GM23338 (cell line): ENCODE data around the gene DMBT1. TPM values are rescaled to one million over a fixed set of nuclear protein-coding genes. Genes with fewer than 3 reads are reported as not detected.

ENCODE experiments used
- ATAC-seq: fragments of 200-7000 bp; cut with Tn5 transposase; 3 replicates; pipeline ENCODE4 v1.9.1; 2020
- DNase-seq: peaks from one replicate; pipeline ENCODE4 v3.0.0-alpha.2; 2015; ENCODE audit warnings: low spot score
- H2AFZ ChIP-seq: fragments of 200-600 bp; sonication (generic); 2 replicates; pipeline ENCODE4 v1.8.0; 2016; ENCODE audit warnings: antibody characterized with exemption, mild to moderate bottlenecking, moderate library complexity
- H3F3A ChIP-seq: fragments of 200-600 bp; sonication (generic); replicated peaks from 2 replicates; pipeline ENCODE4 v1.8.0; 2017; ENCODE audit warnings: antibody characterized with exemption, mixed run types, low read depth
- H3K27ac ChIP-seq: fragments of 200-600 bp; sonication (generic); 2 replicates; pipeline ENCODE4 v1.6.1; 2016; ENCODE audit warnings: low read depth
- H3K27me3 ChIP-seq: fragments of 200-600 bp; sonication (generic); 2 replicates; pipeline ENCODE4 v1.8.0; 2016; ENCODE audit warnings: mild to moderate bottlenecking, mixed run types, moderate library complexity; ENCODE audit not compliant: insufficient read depth
- H3K36me3 ChIP-seq: fragments of 200-600 bp; sonication (generic); 2 replicates; pipeline ENCODE4 v1.8.0; 2016; ENCODE audit warnings: mild to moderate bottlenecking; ENCODE audit not compliant: insufficient read depth
- H3K4me1 ChIP-seq: fragments of 200-600 bp; sonication (generic); 2 replicates; pipeline ENCODE4 v1.8.0; 2016; ENCODE audit warnings: mild to moderate bottlenecking, moderate library complexity; ENCODE audit not compliant: insufficient read depth
- H3K4me2 ChIP-seq: fragments of 200-600 bp; sonication (generic); 2 replicates; pipeline ENCODE4 v1.7.1; 2017; ENCODE audit warnings: mixed run types
- H3K4me3 ChIP-seq: fragments of 200-600 bp; sonication (generic); 2 replicates; pipeline ENCODE4 v1.6.1; 2016; ENCODE audit warnings: mixed run types
- H3K79me2 ChIP-seq: fragments of 200-600 bp; sonication (generic); replicated peaks from 2 replicates; pipeline ENCODE4 v1.8.0; 2017; ENCODE audit warnings: mild to moderate bottlenecking; ENCODE audit not compliant: insufficient read depth
- H3K9me2 ChIP-seq: fragments of 200-600 bp; sonication (generic); 2 replicates; pipeline ENCODE4 v1.8.0; 2017; ENCODE audit not compliant: insufficient read depth
- H4K20me1 ChIP-seq: fragments of 200-600 bp; sonication (generic); replicated peaks from 2 replicates; pipeline ENCODE4 v1.8.0; 2017; ENCODE audit warnings: mild to moderate bottlenecking; ENCODE audit not compliant: insufficient read depth
- H3K27ac Mint-ChIP-seq: 2 replicates; pipeline ENCODE4 v1.8.0; 2020; ENCODE audit warnings: inconsistent platforms, mild to moderate bottlenecking, moderate library complexity, mixed read lengths
- H3K27me3 Mint-ChIP-seq: 3 replicates; pipeline ENCODE4 v1.8.0; 2022; ENCODE audit warnings: low read depth, mild to moderate bottlenecking, moderate library complexity, mixed read lengths, inconsistent platforms; ENCODE audit not compliant: insufficient read depth, poor library complexity
- H3K36me3 Mint-ChIP-seq: 3 replicates; pipeline ENCODE4 v1.8.0; 2021; ENCODE audit warnings: low read depth, mild to moderate bottlenecking, inconsistent platforms, moderate library complexity, mixed read lengths
- H3K4me1 Mint-ChIP-seq: 3 replicates; pipeline ENCODE4 v1.8.0; 2020; ENCODE audit warnings: mild to moderate bottlenecking, inconsistent platforms, mixed read lengths
- H3K4me3 Mint-ChIP-seq: 3 replicates; pipeline ENCODE4 v1.8.0; 2021; ENCODE audit warnings: moderate library complexity, mild to moderate bottlenecking, inconsistent platforms, mixed read lengths
- H3K9me3 Mint-ChIP-seq: 3 replicates; pipeline ENCODE4 v1.8.0; 2020; ENCODE audit warnings: moderate library complexity, mild to moderate bottlenecking, inconsistent platforms, mixed read lengths
- CREB1 ChIP-seq: fragments of 250-450 bp; sonication (Bioruptor Pico); IDR thresholded peaks from 2 replicates; pipeline ENCODE4 v1.5.0; 2020; ENCODE audit warnings: low read depth, mild to moderate bottlenecking, moderate library complexity
- EZH2 ChIP-seq: fragments of 200-600 bp; sonication (generic); IDR thresholded peaks from one replicate; pipeline ENCODE4 v1.8.0; 2017; ENCODE audit warnings: antibody characterized with exemption, mild to moderate bottlenecking, low read depth; ENCODE audit not compliant: unreplicated experiment
- NANOG ChIP-seq: IDR thresholded peaks from 2 replicates; pipeline ENCODE4 v1.6.1; 2016; ENCODE audit warnings: antibody characterized with exemption, borderline replicate concordance
- POLR2AphosphoS5 ChIP-seq: IDR thresholded peaks from 2 replicates; pipeline ENCODE4 v1.6.1; 2016; ENCODE audit warnings: antibody characterized with exemption, low read depth
- STAT1 ChIP-seq: IDR thresholded peaks from one replicate; pipeline ENCODE4 v1.6.1; 2016; ENCODE audit warnings: antibody characterized with exemption; ENCODE audit not compliant: unreplicated experiment
- ZNF114 ChIP-seq: fragments of 250-450 bp; sonication (Bioruptor Pico); IDR thresholded peaks from 2 replicates; pipeline ENCODE4 v1.5.0; 2020; ENCODE audit warnings: mild to moderate bottlenecking, moderate library complexity
- ZNF331 ChIP-seq: fragments of 250-450 bp; sonication (Bioruptor Pico); IDR thresholded peaks from 2 replicates; pipeline ENCODE4 v1.5.0; 2020; ENCODE audit warnings: low read depth, mild to moderate bottlenecking, moderate library complexity
- polyA plus RNA-seq: library from polyadenylated mRNA; unstranded; fragments of >200 nt; fragmentation: Nextera tagmentation; extraction: Ambion mirVana; gene quantifications from 2 replicates; pipeline ENCODE4 v1.2.1, GENCODE V29; 2016
- total RNA-seq: library from RNA; depleted of rRNA; stranded (reverse); fragments of >200 nt; shearing (Covaris generic); gene quantifications from 2 replicates; pipeline ENCODE4 v1.2.3, GENCODE V29; 2014
- TF ChIP-seq, protein P1 (sequence below): fragments of 250-450 bp; sonication (Bioruptor Pico); IDR thresholded peaks from 2 replicates; pipeline ENCODE4 v1.5.0; 2020; ENCODE audit warnings: mild to moderate bottlenecking, moderate library complexity
- TF ChIP-seq, protein P2 (sequence below), 2 experiments: fragments of 200-600 bp in 1 of 2; sonication (generic) in 1 of 2; conservative IDR thresholded peaks; 2 replicates each; pipeline versions ENCODE4 v1.5.1 to v1.6.1; 2016 to 2017; ENCODE audit warnings: antibody characterized with exemption in 2 of 2, low read depth in 2 of 2, mild to moderate bottlenecking in 2 of 2, moderate library complexity in 1 of 2
- TF ChIP-seq, protein P3 (sequence below): IDR thresholded peaks from 2 replicates; pipeline ENCODE4 v1.6.1; 2016; ENCODE audit warnings: antibody characterized with exemption

DMBT1 gene
- total and polyA plus RNA-seq, 2 experiments from 2014 or later = 0.03 to 0.05 TPM

DNA sequence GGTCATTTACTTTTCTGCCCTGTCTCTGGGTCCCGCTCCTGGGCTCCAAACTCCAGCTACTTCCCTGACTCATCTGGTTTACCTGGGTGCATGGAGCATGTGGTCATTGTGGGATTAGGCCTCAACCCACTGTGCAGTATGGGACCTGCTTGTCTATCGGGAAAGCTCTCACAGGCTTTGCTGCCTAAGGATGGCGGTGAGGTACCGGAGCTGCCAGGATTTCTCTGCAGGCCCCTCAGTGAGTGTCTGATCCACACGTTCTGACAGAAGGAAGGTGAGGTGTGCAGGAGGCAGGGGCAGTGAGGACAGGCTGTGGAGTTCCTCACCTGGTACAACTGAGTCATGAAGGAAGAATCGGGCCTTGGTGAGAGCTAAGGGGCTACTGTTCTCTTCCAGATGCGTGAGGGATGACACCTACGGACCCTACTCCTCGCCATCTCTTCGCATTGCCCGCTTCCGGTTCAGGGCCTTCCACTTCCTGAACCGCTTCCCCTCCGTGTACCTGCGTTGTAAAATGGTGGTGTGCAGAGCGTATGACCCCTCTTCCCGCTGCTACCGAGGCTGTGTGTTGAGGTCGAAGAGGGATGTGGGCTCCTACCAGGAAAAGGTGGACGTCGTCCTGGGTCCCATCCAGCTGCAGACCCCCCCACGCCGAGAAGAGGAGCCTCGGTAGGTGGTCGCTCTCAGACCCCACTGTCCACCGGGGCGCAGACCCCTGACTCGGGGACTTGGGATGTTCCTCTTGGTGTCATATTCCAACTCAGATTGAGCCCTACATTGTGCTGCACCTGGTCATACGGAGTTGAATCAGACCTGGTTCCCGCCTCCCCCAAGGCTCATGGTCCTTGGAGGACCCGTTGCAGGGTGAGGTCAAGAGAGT is 82.4 kb downstream of the DMBT1 start (continued):
- TF ChIP-seq, protein P1, sequence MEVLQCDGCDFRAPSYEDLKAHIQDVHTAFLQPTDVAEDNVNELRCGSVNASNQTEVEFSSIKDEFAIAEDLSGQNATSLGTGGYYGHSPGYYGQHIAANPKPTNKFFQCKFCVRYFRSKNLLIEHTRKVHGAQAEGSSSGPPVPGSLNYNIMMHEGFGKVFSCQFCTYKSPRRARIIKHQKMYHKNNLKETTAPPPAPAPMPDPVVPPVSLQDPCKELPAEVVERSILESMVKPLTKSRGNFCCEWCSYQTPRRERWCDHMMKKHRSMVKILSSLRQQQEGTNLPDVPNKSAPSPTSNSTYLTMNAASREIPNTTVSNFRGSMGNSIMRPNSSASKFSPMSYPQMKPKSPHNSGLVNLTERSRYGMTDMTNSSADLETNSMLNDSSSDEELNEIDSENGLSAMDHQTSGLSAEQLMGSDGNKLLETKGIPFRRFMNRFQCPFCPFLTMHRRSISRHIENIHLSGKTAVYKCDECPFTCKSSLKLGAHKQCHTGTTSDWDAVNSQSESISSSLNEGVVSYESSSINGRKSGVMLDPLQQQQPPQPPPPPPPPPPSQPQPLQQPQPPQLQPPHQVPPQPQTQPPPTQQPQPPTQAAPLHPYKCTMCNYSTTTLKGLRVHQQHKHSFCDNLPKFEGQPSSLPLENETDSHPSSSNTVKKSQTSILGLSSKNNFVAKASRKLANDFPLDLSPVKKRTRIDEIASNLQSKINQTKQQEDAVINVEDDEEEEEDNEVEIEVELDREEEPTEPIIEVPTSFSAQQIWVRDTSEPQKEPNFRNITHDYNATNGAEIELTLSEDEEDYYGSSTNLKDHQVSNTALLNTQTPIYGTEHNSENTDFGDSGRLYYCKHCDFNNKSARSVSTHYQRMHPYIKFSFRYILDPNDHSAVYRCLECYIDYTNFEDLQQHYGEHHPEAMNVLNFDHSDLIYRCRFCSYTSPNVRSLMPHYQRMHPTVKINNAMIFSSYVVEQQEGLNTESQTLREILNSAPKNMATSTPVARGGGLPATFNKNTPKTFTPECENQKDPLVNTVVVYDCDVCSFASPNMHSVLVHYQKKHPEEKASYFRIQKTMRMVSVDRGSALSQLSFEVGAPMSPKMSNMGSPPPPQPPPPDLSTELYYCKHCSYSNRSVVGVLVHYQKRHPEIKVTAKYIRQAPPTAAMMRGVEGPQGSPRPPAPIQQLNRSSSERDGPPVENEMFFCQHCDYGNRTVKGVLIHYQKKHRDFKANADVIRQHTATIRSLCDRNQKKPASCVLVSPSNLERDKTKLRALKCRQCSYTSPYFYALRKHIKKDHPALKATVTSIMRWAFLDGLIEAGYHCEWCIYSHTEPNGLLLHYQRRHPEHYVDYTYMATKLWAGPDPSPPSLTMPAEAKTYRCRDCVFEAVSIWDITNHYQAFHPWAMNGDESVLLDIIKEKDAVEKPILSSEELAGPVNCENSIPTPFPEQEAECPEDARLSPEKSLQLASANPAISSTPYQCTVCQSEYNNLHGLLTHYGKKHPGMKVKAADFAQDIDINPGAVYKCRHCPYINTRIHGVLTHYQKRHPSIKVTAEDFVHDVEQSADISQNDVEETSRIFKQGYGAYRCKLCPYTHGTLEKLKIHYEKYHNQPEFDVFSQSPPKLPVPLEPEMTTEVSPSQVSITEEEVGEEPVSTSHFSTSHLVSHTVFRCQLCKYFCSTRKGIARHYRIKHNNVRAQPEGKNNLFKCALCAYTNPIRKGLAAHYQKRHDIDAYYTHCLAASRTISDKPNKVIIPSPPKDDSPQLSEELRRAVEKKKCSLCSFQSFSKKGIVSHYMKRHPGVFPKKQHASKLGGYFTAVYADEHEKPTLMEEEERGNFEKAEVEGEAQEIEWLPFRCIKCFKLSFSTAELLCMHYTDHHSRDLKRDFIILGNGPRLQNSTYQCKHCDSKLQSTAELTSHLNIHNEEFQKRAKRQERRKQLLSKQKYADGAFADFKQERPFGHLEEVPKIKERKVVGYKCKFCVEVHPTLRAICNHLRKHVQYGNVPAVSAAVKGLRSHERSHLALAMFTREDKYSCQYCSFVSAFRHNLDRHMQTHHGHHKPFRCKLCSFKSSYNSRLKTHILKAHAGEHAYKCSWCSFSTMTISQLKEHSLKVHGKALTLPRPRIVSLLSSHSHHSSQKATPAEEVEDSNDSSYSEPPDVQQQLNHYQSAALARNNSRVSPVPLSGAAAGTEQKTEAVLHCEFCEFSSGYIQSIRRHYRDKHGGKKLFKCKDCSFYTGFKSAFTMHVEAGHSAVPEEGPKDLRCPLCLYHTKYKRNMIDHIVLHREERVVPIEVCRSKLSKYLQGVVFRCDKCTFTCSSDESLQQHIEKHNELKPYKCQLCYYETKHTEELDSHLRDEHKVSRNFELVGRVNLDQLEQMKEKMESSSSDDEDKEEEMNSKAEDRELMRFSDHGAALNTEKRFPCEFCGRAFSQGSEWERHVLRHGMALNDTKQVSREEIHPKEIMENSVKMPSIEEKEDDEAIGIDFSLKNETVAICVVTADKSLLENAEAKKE = no peak
- no peak for TF ChIP-seq STAT1
- TF ChIP-seq, protein P2, sequence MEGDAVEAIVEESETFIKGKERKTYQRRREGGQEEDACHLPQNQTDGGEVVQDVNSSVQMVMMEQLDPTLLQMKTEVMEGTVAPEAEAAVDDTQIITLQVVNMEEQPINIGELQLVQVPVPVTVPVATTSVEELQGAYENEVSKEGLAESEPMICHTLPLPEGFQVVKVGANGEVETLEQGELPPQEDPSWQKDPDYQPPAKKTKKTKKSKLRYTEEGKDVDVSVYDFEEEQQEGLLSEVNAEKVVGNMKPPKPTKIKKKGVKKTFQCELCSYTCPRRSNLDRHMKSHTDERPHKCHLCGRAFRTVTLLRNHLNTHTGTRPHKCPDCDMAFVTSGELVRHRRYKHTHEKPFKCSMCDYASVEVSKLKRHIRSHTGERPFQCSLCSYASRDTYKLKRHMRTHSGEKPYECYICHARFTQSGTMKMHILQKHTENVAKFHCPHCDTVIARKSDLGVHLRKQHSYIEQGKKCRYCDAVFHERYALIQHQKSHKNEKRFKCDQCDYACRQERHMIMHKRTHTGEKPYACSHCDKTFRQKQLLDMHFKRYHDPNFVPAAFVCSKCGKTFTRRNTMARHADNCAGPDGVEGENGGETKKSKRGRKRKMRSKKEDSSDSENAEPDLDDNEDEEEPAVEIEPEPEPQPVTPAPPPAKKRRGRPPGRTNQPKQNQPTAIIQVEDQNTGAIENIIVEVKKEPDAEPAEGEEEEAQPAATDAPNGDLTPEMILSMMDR (conservative IDR thresholded peaks at IDR 0.05; ENCODE audit: low read depth in 2 of 2) = no peak

DNA sequence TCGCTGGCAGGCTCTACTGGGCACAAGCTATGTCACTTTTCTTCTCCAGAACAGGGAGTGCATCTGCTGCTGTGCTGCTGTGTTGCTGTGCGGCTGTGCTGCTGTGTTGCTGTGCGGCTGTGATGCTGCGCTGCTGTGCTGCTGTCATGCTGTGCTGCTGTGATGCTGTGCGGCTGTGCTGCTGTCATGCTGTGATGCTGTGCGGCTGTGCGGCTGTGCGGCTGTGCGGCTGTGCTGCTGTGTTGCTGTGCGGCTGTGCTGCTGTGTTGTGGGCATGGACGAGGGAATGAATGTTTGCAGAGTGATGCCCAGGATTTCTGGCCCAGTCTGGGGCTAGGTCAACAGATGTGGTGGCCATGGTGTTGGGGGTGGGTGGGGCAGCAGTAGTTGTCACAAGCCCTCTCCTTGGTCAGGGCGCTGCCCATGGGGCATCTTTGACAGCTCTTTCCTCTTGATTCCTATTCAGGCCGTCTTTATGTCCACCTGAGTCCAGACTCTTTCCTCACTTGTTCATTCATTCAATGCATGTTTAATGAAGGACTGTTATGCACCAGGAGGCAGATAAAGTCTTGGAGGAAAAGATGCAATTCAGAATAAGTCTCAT is 83.5 kb downstream of the DMBT1 start:
- Histone ChIP-seq H3K4me2 (no peak overlapping the region), H3K79me2 (no peaks in the 10 kb centered on the region), H3K4me3 (no peak overlapping the region), H4K20me1 (no peaks in the 10 kb centered on the region), H3K9me2 (no peaks in the 10 kb centered on the region), H3F3A (no peaks in the 10 kb centered on the region), H3K4me1 (no peaks in the 10 kb centered on the region), H3K27ac (no peak overlapping the region), H2AFZ (no peak overlapping the region), H3K36me3 (no peaks in the 10 kb centered on the region), H3K27me3 (no peaks in the 10 kb centered on the region)
- DNase-seq = no peak
- no peak overlapping the region for H3K4me3 Mint-ChIP-seq
- no peaks in the 10 kb centered on the region for H3K36me3 Mint-ChIP-seq
- no peak overlapping the region for H3K27ac Mint-ChIP-seq
- H3K27me3 Mint-ChIP-seq = peaks cover 3% of the 10 kb centered on the region
- H3K9me3 Mint-ChIP-seq = no peaks in the 10 kb centered on the region
- peaks cover 4% of the 10 kb centered on the region; the same call in 2 of the 3 replicates for H3K4me1 Mint-ChIP-seq
- no peak for ATAC-seq
- TF ChIP-seq EZH2 (no peak), ZNF114 (CRISPR knock-in tag) (no peak), CREB1 (no peak), POLR2AphosphoS5 (no peak), NANOG (no peak), ZNF331 (CRISPR knock-in tag) (no peak), STAT1 (no peak)
- TF ChIP-seq, protein P2 (conservative IDR thresholded peaks at IDR 0.05; ENCODE audit: low read depth in 2 of 2) = no peak
- TF ChIP-seq, protein P3, sequence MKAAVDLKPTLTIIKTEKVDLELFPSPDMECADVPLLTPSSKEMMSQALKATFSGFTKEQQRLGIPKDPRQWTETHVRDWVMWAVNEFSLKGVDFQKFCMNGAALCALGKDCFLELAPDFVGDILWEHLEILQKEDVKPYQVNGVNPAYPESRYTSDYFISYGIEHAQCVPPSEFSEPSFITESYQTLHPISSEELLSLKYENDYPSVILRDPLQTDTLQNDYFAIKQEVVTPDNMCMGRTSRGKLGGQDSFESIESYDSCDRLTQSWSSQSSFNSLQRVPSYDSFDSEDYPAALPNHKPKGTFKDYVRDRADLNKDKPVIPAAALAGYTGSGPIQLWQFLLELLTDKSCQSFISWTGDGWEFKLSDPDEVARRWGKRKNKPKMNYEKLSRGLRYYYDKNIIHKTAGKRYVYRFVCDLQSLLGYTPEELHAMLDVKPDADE = no peak
